C4-2B (cell line): ENCODE measurements around the gene CPN2.

Source experiments
- ZFX ChIP-seq: fragments of 450-650 bp; IDR thresholded peaks from 2 replicates; pipeline ENCODE4 v1.6.1; 2017
- TF ChIP-seq, protein P1 (sequence below): fragments of 450-650 bp; conservative IDR thresholded peaks from 2 replicates; pipeline ENCODE4 v1.5.1; 2017; ENCODE audit warnings: mild to moderate bottlenecking

DNA sequence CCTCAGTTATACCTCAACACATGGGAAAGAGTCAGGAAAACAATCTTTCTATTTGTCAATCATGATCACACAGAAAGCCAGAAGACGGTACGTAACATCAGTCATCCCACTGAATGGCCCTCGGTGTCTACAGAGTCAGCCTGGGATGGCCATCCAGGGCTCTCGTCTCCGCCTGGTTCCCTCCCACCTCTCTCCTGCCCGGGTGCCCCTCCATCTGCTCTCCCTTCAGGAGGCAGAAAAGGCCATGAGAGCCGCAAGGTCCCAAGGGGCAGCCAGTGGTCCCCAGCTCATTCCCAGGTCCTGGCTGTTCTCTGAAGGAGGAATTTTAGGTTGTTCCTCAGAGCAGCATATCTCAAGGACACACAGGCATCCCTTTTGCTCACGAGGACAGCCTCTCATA lies 22.8 kb upstream of the CPN2 start:
- TF ChIP-seq, protein P1, sequence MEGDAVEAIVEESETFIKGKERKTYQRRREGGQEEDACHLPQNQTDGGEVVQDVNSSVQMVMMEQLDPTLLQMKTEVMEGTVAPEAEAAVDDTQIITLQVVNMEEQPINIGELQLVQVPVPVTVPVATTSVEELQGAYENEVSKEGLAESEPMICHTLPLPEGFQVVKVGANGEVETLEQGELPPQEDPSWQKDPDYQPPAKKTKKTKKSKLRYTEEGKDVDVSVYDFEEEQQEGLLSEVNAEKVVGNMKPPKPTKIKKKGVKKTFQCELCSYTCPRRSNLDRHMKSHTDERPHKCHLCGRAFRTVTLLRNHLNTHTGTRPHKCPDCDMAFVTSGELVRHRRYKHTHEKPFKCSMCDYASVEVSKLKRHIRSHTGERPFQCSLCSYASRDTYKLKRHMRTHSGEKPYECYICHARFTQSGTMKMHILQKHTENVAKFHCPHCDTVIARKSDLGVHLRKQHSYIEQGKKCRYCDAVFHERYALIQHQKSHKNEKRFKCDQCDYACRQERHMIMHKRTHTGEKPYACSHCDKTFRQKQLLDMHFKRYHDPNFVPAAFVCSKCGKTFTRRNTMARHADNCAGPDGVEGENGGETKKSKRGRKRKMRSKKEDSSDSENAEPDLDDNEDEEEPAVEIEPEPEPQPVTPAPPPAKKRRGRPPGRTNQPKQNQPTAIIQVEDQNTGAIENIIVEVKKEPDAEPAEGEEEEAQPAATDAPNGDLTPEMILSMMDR: no peak
- no peak for TF ChIP-seq ZFX
